ENCODE data around the gene HACE1. TPM values are rescaled to one million over a fixed set of nuclear protein-coding genes. Genes with fewer than 3 reads are reported as not detected.

The HACE1 gene
- 7.7 and 9.5 TPM in 2 replicates for total RNA-seq

DNA sequence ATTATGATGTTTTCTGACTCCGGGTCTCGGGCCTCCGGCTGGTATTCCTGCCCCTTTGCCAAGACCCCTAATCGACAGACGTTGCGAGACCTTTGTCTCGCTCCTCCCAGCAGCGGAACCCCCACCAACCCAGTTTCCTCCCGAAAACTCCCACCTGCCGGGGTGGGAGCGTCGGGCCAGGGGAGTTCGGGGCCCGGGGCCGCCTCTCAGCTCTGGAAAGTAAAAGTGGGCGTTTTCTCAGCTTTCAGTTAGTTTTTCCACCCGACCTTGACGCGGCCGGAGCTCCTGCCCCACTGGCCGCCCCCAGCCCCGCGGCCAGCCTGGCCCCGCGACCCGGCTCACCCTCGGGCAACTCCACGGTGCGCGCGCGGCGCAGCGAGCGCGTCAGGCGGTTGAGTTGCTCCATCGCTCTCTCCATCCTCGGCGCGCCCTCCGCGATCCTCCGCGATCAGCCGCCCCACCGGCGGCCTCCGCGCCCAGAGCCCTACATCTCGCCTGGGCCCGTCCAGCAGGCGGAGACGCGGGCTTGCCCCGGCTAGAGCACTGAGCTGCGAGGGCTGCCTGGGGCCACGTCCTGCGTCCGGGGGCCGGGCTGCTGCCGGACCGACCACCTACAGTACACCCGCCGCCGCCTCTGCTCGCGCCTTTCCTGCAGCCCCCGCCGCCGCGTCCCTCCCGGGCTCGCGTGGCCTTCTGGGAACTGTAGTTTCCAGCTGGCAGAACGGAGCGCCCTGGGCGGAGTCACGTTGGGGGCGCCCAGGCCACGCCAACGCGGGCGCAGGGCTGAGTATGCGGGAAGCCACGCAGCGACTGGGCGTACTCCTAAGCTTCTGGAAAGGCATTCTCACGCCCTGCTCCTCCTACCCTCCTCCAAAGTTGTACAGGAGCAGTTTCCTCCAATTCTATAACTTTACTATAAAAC lies at the start of gene HACE1:
Gene HACE1, minus strand, starts transcription at position 695 of the 922 bp plus-strand sequence. Its CDS starts 277 bp downstream, at position 418.

Other genes starting within 250 kb of the HACE1 start
- gene LIN28B, start 97.2 kb upstream of the HACE1 start, total RNA-seq, result not detected in 2 replicates